SK-N-MC (cell line): ENCODE measurements around the gene TPT1.

Experiments
- EZH2 ChIP-seq: fragments of 200-600 bp; sonication (generic); IDR thresholded peaks from one replicate; pipeline ENCODE4 v1.6.1; 2017; ENCODE audit warnings: antibody characterized with exemption
- FOXP2 ChIP-seq: optimal IDR thresholded peaks from 2 replicates; pipeline ENCODE3; 2011; ENCODE audit warnings: mild to moderate bottlenecking, moderate library complexity; ENCODE audit not compliant: insufficient read depth; ENCODE audit errors: extremely low read length, control extremely low read depth
- POLR2AphosphoS5 ChIP-seq: IDR thresholded peaks from 2 replicates; pipeline ENCODE4 v1.6.1; 2012; ENCODE audit warnings: mild to moderate bottlenecking, low read depth, low read length, borderline replicate concordance

DNA sequence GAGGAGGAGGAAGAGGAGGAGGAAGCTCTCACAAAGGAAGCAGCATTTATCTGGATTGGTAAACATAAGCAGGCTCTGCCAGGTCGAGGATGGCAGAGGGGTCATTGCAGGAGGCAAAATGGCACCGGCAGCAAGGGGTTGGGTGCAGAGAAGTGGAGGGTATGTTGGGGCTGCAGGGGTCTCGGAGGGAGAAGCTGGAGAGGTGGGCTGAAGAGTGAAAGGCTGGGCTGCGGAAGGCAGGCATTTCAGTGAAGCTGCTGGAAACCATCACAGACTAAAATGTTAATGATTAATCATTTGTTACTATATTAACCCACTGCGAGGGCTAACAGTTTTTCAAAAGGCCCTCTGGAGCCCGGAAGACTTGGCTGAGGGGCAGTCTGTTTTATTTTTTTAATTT is 24.6 kb downstream of the TPT1 start:
- TF ChIP-seq POLR2AphosphoS5 (no peak), EZH2 (no peak), FOXP2 (no peak)
